GM19438 (cell line): ENCODE results near the gene RPL13A.

ENCODE experiments used
- ATAC-seq: cut with Tn5 transposase; IDR thresholded peaks from one replicate; pipeline ENCODE4 v1.9.1; 2021; ENCODE audit warnings: low read depth; ENCODE audit not compliant: unreplicated experiment

Gene RPL13A

DNA sequence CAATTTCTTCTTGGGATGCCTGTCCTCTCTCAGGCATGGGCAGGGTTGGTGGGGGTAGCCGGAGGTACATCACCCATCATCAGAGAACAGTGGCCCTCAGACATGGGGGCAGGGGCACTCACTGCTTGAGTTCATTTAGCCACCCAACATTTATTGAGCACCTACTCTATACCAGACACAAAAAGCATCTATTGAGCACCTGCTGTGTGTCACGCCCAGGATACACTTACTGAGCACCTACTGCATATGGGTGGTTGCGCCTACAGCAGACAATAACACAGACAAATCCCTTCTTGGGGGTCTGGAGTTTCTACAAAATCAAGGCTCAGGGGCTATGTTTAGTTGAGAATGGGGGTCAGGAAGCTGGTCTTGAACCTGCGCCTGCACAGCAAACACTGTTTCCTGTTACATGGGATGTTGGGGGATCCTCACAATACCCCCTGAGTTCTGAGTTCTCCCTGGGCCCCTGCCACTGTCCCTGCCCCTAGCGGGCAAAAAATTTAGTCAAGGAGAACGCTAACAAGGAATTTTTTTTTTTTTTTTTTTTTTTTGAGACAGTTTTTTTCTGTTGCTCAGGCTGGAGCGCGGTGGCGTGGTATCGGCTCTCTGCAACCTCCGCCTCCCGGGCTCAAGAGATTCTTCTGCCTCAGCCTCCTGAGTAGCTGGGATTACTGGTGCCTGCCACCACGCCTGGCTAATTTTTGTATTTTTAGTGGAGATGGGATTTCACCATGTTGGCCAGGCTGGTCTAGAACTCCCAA lies 52.0 kb downstream of the RPL13A start:
- no peak for ATAC-seq
